GM19324 (cell line): ENCODE measurements around the gene CAMTA1.

Experiments used
- ATAC-seq: cut with Tn5 transposase; IDR thresholded peaks from one replicate; pipeline ENCODE4 v1.9.1; 2021; ENCODE audit warnings: mild to moderate bottlenecking, moderate library complexity; ENCODE audit not compliant: unreplicated experiment, low FRiP score

CAMTA1 gene

GRCh38 chr1:7468248-7468647 lies 683.0 kb downstream of the CAMTA1 start:
- ATAC-seq, result no peak

- ATAC-seq, result no peak
Observed at GRCh38 chr1:7469255-7469938, 684.1 kb downstream of the CAMTA1 start.

GRCh38 chr1:7470904-7471638 lies 685.8 kb downstream of the CAMTA1 start:
- ATAC-seq, result no peak

GRCh38 chr1:7471836-7472235 lies 686.6 kb downstream of the CAMTA1 start:
- no peak for ATAC-seq

GRCh38 chr1:7473223-7474142 lies 688.2 kb downstream of the CAMTA1 start:
- ATAC-seq, result no peak

GRCh38 chr1:7474143-7474490 lies 688.9 kb downstream of the CAMTA1 start:
- no peak for ATAC-seq

GRCh38 chr1:7474786-7475502 lies 689.7 kb downstream of the CAMTA1 start:
- ATAC-seq, result no peak

- no peak for ATAC-seq
Observed at GRCh38 chr1:7475691-7476090, 690.4 kb downstream of the CAMTA1 start.

GRCh38 chr1:7476402-7476801 lies 691.1 kb downstream of the CAMTA1 start:
- ATAC-seq, result no peak

- ATAC-seq, result no peak
Observed at GRCh38 chr1:7476861-7477547, 691.8 kb downstream of the CAMTA1 start.

- no peak for ATAC-seq
Observed at GRCh38 chr1:7477593-7477992, 692.3 kb downstream of the CAMTA1 start.

- ATAC-seq, result no peak
Observed at GRCh38 chr1:7478142-7478790, 693.0 kb downstream of the CAMTA1 start.

- no peak for ATAC-seq
Observed at GRCh38 chr1:7478809-7479499, 693.7 kb downstream of the CAMTA1 start.

- no peak for ATAC-seq
Observed at GRCh38 chr1:7479571-7479970, 694.3 kb downstream of the CAMTA1 start.

- ATAC-seq, result no peak
Observed at GRCh38 chr1:7481194-7481593, 695.9 kb downstream of the CAMTA1 start.

GRCh38 chr1:7482077-7482476 lies 696.8 kb downstream of the CAMTA1 start:
- ATAC-seq, result no peak

GRCh38 chr1:7482772-7483495 lies 697.7 kb downstream of the CAMTA1 start:
- no peak for ATAC-seq

GRCh38 chr1:7483634-7484383 lies 698.6 kb downstream of the CAMTA1 start:
- no peak for ATAC-seq
